VCaP (cell line): ENCODE data around the gene THY1.
A peak's percentile ranks its signal among the peaks of the same experiment; 100 is the strongest.
"Not testable (repeated sequence)": the region's sequence is repeated elsewhere in the genome, so short reads cannot be mapped to it uniquely, and the experiment has no call there.

Experiments
- H3K27ac ChIP-seq: fragments of 450-650 bp; 2 replicates; pipeline ENCODE4 v1.5.1; 2017
- CTCF ChIP-seq: fragments of 450-650 bp; conservative IDR thresholded peaks from 2 replicates; pipeline ENCODE4 v1.5.1; 2017; ENCODE audit warnings: mild to moderate bottlenecking, moderate library complexity

THY1 gene

GRCh38 chr11:119391275-119391674, 31.7 kb downstream of the THY1 start:
- no peak overlapping the region for H3K27ac ChIP-seq
- TF ChIP-seq CTCF, result no peak

- H3K27ac ChIP-seq, result no peak overlapping the region
- no peak; the same call in 1 of the 2 replicates for TF ChIP-seq CTCF
These were observed 33.2 kb downstream of the THY1 start for GRCh38 chr11:119389611-119390254.

GRCh38 chr11:119388103-119388502, 34.9 kb downstream of the THY1 start:
- H3K27ac ChIP-seq, result no peak overlapping the region
- no peak for TF ChIP-seq CTCF

- no peak for TF ChIP-seq CTCF
- H3K27ac ChIP-seq, result no peak overlapping the region
These were observed 38.6 kb downstream of the THY1 start for GRCh38 chr11:119384332-119384731.

- not testable (repeated sequence) for H3K27ac ChIP-seq
These were observed 40.5 kb downstream of the THY1 start for GRCh38 chr11:119382513-119382912.

- H3K27ac ChIP-seq, result peak overlapping the region; percentile 47; the same call in 1 of the 2 replicates
- TF ChIP-seq CTCF, result no peak
These were observed 40.9 kb downstream of the THY1 start for GRCh38 chr11:119382101-119382500.

GRCh38 chr11:119381181-119381988, 41.6 kb downstream of the THY1 start, which contains the start of gene USP2:
Gene USP2 (minus strand): TSS chr11:119381690. CDS start chr11:119373480, 8,210 bp downstream.
- TF ChIP-seq CTCF, result peak; percentile 97
- H3K27ac ChIP-seq, result peak within 1 kb of the TSS; percentile 47; the same call in 1 of the 2 replicates

- peak overlapping the region; percentile 47; the same call in 1 of the 2 replicates for H3K27ac ChIP-seq
- no peak for TF ChIP-seq CTCF
These were observed 42.2 kb downstream of the THY1 start for GRCh38 chr11:119380827-119381180.
